Loucy (cell line): ENCODE measurements around the gene KRR1.

Source experiments
- EZH2phosphoT487 ChIP-seq: fragments of 200-600 bp; IDR thresholded peaks from 2 replicates; pipeline ENCODE4 v1.6.1; 2018; ENCODE audit warnings: antibody characterized with exemption, mild to moderate bottlenecking, moderate library complexity, borderline replicate concordance
- TF ChIP-seq, protein P1 (sequence below): fragments of 200-600 bp; sonication (generic); conservative IDR thresholded peaks from 2 replicates; pipeline ENCODE4 v1.5.1; 2014; ENCODE audit warnings: mild to moderate bottlenecking, antibody characterized with exemption, low read length

- TF ChIP-seq, protein P1, sequence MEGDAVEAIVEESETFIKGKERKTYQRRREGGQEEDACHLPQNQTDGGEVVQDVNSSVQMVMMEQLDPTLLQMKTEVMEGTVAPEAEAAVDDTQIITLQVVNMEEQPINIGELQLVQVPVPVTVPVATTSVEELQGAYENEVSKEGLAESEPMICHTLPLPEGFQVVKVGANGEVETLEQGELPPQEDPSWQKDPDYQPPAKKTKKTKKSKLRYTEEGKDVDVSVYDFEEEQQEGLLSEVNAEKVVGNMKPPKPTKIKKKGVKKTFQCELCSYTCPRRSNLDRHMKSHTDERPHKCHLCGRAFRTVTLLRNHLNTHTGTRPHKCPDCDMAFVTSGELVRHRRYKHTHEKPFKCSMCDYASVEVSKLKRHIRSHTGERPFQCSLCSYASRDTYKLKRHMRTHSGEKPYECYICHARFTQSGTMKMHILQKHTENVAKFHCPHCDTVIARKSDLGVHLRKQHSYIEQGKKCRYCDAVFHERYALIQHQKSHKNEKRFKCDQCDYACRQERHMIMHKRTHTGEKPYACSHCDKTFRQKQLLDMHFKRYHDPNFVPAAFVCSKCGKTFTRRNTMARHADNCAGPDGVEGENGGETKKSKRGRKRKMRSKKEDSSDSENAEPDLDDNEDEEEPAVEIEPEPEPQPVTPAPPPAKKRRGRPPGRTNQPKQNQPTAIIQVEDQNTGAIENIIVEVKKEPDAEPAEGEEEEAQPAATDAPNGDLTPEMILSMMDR = peak; percentile 89
- no peak for TF ChIP-seq EZH2phosphoT487
Measured at GRCh38 chr12:75526655-75527511, 15.5 kb upstream of the KRR1 start.
